NCI-H526 treated with DMSO at 0.1 percent for 48 hours (cell line): ENCODE results near the gene BMP5.

Source experiments
- DNase-seq: peaks from one replicate; lab custom pipeline; 2025; lab: John Stamatoyannopoulos, UW

The BMP5 gene

GRCh38 chr6:55872866-55873265 lies 2.5 kb downstream of the BMP5 start:
- peak; percentile 25 for DNase-seq

DNA sequence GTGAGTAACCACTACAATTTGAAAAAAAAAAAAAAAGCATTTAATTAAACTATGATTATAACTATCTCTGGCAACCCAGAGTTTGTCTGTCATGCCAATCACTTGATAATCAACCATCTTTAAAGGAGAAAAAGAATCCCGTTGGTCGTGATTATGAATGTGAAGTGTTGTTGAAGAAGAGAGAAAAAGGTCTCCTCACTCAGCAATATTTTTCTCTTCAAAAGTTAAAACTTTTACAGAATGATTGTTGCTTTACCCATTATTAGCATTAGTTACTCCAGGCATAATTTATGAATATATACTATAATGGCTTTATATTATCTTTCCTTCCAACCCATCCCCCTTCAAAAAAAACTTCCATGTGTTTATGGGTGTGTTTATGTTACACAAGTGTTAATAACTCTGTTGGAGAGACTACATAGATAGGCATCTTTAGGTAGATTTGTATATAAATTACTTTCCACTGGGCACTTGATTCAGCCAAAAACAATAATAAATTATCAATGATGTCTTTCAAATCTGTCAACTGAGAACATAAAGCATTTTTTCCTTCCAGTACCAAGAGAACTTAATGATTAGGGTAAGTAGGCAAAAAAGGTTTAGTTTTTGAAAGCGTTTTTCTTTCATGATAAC lies 5.1 kb downstream of the BMP5 start:
- DNase-seq: no peak

DNA sequence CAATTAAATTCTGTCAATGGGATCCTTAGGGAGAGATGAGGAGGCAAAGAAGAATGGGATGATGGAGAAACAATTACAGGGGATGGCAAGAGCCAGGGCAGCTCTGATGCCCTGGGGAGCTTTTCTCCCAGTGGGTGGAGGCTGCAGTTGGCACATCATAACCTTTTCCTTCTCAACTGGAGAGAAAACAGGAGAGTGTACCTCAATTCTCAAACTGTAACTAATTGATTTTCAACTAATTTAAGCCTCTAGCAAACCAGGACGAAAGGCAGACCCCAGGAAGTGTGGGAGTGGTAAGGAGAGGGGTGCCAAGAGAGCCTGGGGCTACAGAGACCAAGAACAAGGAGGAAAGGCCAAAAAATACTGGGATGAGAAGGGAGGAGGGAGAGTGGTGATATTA lies 5.7 kb downstream of the BMP5 start:
- peak; percentile 42 for DNase-seq

DNA sequence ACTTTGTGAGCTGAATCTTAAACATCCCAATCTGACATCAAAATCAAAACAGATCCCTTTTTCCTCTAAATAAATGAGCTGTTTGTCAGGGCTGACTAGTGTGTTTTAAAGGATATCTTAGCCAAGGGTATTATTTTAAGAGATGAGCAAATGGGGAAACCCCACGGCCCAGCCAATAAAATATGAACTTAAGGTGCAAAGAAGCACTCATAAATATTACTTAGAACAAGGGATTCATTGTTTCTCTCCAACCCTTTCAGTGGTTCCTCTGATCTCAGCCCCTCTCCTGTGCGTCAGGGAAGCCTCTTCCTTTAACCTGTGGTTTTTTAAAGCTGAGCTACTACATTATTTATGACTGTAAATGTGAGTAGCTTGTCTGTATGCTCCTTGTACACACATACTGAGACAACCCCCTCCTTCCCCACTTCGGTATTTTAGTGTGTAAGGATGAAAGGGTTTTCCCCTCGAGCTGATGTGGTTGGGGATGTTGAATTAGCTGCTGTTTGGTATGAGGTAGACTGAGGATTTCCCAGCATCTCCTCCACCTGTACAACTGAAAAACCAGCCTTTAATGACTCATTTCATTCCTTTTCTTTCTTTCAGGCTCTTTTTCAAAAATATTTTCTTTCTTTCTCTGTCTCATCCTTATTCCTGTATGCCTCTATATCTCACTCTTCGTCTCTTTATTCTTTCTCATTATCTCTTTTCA lies 6.5 kb downstream of the BMP5 start:
- peak; percentile 95 for DNase-seq

GRCh38 chr6:55868176-55868575 lies 7.2 kb downstream of the BMP5 start:
- peak; percentile 27 for DNase-seq

GRCh38 chr6:55866128-55866527 lies 9.3 kb downstream of the BMP5 start:
- DNase-seq: no peak

- DNase-seq: no peak
These were observed 22.1 kb downstream of the BMP5 start for GRCh38 chr6:55853008-55854001.

- DNase-seq: no peak
These were observed 34.0 kb downstream of the BMP5 start for GRCh38 chr6:55841341-55841740.

- no peak for DNase-seq
These were observed 36.3 kb downstream of the BMP5 start for GRCh38 chr6:55839080-55839479.

DNA sequence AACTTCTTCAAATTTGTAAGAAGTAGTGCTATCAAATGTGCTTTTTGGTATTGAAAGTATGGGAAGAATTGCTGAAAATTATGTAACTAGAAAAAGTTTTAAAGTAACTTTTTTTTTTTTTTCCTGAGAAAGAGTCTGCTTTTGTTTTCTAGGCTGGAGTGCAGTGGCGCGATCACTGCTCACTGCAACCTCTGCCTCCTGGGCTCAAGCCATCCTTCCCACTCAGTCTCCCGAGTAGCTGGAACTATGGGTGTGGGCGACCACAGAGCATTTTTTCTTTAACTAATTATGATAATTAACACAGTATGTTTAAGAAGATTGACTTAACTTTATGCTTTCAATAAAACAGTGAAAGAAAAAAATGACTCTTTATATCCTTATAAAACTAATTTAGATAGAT lies 38.4 kb downstream of the BMP5 start:
- DNase-seq: no peak

DNA sequence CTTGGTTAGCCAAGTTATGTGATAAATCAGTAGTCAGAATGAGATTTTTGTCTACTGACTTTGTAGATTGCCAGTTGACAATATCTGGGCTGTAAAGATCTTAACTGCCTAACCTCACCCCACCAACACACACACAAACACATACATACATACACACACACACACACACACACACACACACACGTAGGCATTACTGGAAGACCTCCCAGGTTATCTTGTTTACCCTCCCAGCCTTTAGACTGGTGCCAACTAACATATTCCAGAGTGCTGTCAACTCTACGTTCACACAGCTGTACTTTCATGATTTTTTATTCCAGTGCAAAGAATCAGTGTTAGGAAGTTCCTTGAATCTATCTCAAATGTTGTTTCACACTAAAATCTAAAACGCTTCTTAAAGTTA lies 38.9 kb downstream of the BMP5 start:
- no peak for DNase-seq

DNA sequence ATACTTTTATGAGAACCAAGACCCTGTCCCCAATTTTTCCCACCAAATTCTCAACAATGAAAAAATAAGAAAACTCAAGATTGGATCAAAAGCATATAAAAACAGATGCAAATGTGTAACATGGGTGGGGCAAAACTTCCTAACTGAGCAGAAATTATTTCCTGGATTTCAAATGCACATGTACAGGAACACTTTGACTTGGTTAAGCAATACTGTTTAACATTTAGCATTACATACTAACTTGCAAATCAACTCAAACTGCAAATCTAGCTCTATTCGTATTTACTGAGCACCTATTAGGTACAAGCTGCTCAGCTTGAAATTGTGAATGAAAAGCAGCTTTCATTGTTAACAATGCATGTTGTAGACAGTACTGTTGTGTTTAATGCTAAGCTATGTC lies 40.2 kb downstream of the BMP5 start:
- no peak for DNase-seq

- no peak for DNase-seq
These were observed 42.1 kb downstream of the BMP5 start for GRCh38 chr6:55833284-55833683.

GRCh38 chr6:55827818-55828522 lies 47.4 kb downstream of the BMP5 start:
- no peak for DNase-seq

GRCh38 chr6:55826941-55827340 lies 48.4 kb downstream of the BMP5 start:
- DNase-seq: no peak

GRCh38 chr6:55825402-55826051 lies 49.9 kb downstream of the BMP5 start:
- DNase-seq: no peak

GRCh38 chr6:55822815-55823214 lies 52.6 kb downstream of the BMP5 start:
- DNase-seq: no peak

DNA sequence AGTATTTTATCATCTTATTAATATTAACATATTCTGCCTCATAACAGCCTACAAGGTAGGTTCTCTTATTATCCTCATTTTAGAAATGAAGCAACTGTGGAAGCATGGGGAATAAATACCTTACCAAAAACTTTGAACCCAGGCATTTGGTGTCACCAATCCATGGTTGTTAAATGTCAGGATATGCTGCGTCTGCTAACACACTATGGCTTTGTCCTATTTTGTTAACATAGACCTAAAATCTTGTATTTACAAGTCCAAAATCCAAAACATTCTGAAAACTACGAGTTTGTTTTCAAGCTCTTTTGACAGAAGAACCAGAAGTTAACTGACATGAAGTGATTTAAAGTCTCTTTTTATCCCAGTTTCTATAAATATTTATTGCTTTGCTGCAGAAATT lies 53.4 kb downstream of the BMP5 start:
- no peak for DNase-seq

DNA sequence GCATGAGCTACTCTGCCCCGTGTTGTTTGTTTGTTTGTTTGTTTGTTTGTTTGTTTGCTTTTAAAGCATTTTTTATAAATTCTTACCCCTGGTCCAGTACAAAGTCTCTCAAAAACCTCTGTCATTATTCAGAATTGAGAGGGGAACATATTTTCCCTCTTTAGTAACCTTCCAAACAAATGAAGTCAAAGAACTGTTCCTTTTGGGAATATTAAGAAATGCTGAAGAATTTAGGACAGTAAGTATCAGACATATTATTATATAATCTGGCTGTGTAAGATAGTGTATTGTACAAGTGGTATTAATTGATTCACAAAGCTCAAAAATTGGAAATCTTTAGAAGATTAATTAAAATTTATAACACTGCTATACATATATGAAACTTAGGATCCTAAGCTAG lies 54.7 kb downstream of the BMP5 start:
- no peak for DNase-seq

DNA sequence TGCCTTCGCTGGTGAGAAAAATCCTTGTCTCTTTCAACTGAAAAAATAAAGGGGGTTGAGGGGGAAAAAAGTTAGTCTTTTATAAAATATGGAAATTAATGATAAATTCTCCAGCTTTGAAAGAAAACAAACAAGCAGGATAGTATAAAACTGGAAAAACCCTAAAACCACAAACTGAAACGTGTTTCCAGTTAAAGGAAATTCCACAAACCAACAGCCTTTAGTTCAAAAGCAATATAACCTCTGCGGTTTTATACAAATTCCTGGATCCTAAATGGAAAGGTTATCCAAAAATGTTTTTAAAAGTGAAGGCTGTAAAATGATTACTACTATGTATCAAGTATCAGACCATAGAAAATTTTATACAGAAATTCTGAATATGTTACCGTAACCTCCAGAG lies 55.6 kb downstream of the BMP5 start:
- DNase-seq: no peak

GRCh38 chr6:55818482-55818881 lies 56.9 kb downstream of the BMP5 start:
- no peak for DNase-seq

DNA sequence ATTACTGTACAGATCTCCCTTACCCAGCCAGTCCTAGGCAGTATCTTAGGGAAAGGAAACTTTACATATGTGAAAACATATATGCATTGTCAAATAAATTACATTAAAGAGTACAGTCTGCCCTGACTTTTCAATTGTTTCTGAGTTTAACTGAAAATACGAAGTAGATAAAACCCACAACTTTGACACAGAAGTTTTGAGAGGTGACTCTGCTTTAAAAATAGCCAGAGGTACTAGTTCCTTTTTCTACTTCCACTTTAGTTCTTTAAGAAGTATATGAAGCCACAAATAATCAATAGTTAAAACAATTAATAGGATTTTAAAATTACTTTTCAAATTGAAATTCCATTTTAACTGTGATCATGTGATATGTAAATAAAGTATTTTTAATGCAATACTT lies 62.9 kb downstream of the BMP5 start:
- no peak for DNase-seq
